ENCODE data around the gene DYNC1I1.

- TF ChIP-seq CTCF (IDR thresholded peaks at IDR 0.05; ENCODE audit: insufficient read depth, low read length, poor library complexity, severe bottlenecking) (no peak), EZH2phosphoT487 (conservative IDR thresholded peaks at IDR 0.05; ENCODE audit: low read length) (no peak)
Measured at GRCh38 chr7:95977994-95978393, 205.6 kb downstream of the DYNC1I1 start.
